HG03103 (cell line): Measurements from ENCODE around the gene C2CD2.

Source experiments
- ATAC-seq: cut with Tn5 transposase; IDR thresholded peaks from one replicate; pipeline ENCODE4 v1.9.1; 2021; ENCODE audit warnings: low read depth; ENCODE audit not compliant: unreplicated experiment

Gene C2CD2

GRCh38 chr21:41975391-41976272 lies 21.8 kb upstream of the C2CD2 start:
- ATAC-seq = no peak

GRCh38 chr21:41974752-41975053 lies 20.9 kb upstream of the C2CD2 start:
- ATAC-seq = no peak

- no peak for ATAC-seq
These were observed 20.3 kb upstream of the C2CD2 start for GRCh38 chr21:41973861-41974751.

DNA sequence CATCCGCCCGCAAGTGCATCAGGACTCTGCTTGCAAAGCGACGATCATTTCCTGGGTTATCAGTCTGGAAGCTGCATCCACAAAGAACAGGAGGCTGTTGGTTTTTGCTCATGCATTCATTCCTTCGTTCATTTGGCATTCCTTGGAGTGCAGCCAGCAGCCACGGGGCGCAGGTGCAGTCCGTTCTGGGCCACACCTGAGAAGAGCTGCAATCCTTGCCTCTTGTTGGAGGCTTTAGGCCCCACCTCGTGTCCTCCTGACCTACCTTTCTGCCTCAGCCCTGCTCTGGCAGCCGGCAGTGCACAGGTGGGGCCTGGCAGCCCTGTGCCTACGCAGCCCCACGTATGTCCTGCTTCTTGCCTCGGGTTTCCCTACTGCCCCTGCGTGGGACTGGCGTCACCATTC lies 19.6 kb upstream of the C2CD2 start:
- ATAC-seq = no peak

- no peak for ATAC-seq
These were observed 18.8 kb upstream of the C2CD2 start for GRCh38 chr21:41972511-41973205.

GRCh38 chr21:41971891-41972290 lies 18.1 kb upstream of the C2CD2 start:
- ATAC-seq = no peak

DNA sequence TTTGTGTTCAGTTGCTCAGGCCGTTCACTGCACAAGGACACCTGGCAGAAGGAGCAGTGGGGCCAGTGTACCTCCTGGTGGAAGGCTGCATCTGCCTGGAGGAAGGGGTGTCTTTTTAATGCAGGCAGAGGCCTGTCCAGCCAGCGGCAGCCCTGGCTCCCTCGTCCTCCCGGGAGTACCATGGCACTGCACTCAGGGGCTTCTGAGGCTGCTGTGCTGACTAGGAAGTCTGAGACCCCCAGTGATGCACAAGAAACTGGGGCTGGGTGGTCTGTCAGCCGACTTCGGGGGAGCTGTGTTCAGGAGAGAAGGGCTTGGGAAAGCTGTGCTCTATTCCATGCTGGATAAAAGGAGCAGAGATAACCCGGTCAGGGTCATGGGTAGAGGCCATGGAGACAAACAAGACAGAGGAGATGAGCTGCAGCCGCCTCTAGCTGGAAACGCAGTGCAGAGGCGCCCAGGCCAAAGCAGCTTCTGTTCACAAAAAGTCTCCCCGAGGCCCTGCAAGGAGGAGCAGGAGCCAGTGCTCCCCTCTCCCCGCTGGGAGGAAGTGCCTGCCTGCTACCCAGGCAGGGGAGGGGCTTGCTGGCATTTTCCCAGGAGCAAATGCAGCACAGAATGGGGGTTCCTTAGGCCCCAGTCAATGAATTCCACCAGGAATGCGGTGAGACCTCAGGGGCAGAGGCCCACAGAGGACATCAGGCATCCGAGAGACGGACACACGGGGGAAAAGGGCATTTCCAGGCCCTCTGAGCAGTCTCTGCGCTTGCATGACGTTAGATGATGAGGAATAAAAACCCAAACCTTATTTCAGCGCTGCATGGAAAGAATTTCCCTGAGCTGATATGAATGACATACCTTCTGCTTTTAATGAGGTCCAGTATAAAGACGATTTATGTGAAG lies 17.2 kb upstream of the C2CD2 start:
- no peak for ATAC-seq

- no peak for ATAC-seq
These were observed 16.2 kb upstream of the C2CD2 start for GRCh38 chr21:41970106-41970391.

DNA sequence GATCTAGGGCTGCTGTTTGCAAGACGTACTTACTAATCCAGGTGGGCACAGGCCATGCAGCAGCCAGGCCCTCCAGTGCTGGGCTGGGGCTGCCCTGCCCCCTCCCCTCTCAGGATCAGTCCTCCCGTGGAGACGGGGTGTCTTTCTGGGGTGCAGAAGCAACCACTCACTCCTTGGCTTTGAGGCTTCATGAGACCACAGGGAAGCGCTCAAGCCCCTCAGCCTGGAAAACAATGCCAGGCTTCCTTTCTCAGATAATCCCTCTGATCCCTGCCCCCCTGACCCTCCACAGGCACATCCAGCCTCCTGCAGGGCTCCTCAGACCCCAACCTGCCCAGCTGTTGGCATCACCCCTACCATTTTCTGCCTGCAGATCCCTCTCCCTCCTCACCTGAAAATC lies 13.9 kb upstream of the C2CD2 start:
- ATAC-seq = no peak

DNA sequence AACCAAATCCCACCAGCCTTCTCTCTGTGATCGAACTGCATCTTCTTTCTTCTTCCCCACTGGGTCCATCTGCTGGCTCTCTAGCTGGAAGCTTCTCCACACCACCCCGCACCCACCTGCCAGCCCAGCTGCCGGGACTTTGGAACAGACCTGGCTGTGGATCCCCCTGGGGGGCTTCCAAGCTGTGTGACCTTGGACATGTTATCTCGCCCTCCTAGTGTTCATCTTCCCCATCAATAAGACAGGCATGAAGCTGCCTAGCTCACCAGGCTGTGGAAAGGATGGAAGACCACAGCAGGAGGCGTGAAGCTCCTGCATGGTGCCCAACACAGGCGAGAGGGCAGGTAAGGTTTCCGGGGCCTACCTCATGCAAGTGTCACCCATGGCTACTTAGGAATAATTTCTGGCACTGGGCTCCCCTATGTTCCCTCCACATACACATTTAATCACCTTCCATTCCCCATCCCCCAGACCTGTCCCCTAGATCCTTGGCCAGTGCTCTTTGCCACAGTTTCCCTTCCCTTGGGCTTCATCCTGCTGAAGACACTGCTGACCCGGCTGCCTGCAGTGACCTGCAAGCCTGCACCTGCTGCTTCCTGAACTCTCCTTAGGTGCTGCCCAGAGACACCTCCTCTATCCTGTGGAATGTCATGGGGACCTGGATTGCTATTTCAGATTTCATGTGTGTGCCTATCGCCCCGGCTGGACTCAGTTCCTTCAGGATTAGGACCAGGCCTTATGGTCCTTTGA lies 13.2 kb upstream of the C2CD2 start:
- ATAC-seq = no peak

GRCh38 chr21:41966041-41966833 lies 12.4 kb upstream of the C2CD2 start:
- no peak for ATAC-seq

DNA sequence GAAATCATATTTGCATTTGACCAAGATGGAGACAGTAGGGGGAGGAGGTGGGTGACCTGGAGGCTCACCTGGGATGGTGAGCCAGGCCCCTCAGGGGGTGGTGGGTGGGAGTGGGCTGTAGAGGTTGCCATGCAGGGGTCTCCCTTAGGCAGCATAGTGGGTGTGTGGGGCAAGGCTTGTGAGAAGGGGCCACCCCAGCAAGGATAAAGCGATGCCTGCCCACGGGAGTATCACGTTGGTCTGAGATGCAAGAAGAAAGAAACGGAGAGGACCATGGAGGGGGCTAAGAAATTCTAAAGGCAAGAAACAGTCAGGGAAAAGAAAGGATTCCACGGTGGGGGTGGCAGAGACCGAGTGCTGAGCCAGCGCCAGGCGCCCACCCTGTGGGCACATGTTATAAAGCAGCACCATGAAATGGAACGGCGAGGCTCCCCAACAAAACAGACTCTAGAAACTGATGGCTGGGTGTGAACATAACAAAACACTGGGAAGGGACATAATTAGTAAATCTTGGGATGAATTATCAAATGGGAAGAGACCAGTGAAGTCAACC lies 11.7 kb upstream of the C2CD2 start:
- ATAC-seq = no peak

- ATAC-seq = no peak
These were observed 11.2 kb upstream of the C2CD2 start for GRCh38 chr21:41965045-41965444.

GRCh38 chr21:41964171-41964570 lies 10.4 kb upstream of the C2CD2 start:
- no peak for ATAC-seq

GRCh38 chr21:41962425-41962966 lies 8.7 kb upstream of the C2CD2 start:
- ATAC-seq = no peak

DNA sequence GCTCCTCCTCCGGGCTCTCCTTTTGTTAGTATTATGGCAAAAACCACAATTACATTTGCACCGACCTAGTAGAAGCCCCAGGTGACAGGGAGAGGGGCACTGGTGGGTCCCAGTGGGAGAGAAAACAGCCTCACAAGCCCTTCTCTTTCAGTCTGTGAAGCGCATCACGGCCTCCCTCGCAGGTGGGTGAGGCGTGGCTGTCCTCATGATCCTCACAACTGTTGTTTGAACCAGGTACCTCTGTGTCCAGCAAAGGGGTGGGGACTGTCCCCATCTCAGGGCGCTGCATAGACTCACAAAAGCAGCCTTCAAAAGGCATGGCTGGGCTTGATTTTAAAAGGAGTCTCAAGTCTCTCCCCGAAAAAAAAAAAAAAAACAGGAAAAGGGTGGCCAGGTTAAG lies 7.9 kb upstream of the C2CD2 start:
- ATAC-seq = no peak

DNA sequence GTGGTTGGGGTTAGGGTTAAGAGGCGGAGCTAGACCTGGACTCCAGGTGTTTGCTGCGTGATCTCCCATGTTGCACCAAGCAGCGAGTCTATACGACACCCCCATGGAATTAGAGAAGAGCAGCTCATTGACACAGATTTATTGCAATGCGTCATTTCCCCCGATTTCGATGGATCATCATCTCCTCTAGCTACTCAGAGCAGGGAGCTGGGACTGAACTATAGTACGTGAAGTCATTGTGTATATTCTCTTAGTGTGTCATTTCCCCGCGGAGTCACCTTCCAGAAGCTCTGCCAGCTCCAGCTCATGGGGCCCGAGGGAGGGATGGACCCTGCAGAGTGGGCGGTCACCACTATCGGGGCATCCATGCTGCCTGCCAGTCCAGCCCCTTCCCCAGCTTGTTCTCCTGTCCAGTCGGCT lies 7.5 kb upstream of the C2CD2 start:
- ATAC-seq = no peak

DNA sequence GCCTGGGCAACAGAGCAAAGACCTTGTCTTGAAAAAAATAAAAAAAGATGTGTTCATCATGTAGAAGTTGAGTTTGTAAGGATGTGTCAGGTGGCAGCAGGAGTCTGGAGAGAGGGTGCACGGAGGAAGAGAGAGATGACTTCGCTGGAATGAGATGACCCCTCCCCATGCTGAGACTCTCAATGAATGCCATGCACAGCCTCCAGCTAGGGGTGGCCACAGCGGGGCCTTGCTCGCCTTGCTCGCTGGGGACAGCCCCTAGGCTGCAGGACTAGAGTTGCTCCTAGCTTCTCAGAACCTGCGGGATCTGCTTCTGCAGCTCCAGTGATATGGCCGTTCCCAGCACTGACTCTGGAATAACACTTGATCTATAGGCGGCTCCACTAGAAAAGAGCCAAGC lies 6.6 kb upstream of the C2CD2 start:
- ATAC-seq = no peak
